Endothelial cell of umbilical vein (primary cell): ENCODE data around the gene CSNK1A1. TPM values are rescaled to one million over a fixed set of nuclear protein-coding genes. Genes with fewer than 3 reads are reported as not detected.

Experiments
- BruUV-seq: library from RNA; stranded (reverse); fragments of 400-500 nt; replicated peaks from 2 replicates; lab custom pipeline; 2021; lab: Mats Ljungman, UMichigan
- CTCF ChIA-PET: fragments of 300-600, 350-600 bp; sonication (Branson Sonifier 250); formaldehyde crosslinking; loops from one replicate; lab custom pipeline; 2021; ENCODE audit warnings: antibody characterized with exemption, inconsistent platforms; lab: Charles Lee
- POLR2A ChIA-PET: fragments of 300-600, 350-600 bp; sonication (Branson Sonifier 250); formaldehyde crosslinking; loops from one replicate; lab custom pipeline; 2021; ENCODE audit warnings: antibody characterized with exemption, inconsistent platforms; lab: Charles Lee
- DNase-seq: peaks from one replicate; pipeline ENCODE4 v3.0.0-alpha.2; 2011; ENCODE audit warnings: low read depth, low spot score
- FAIRE-seq: peaks from 2 replicates; lab custom pipeline; 2011; peaks lifted over from hg19 to GRCh38; lab: Jason Lieb, UNC
- H2AFZ ChIP-seq: 2 replicates; pipeline ENCODE4 v1.6.0; 2012; ENCODE audit warnings: low read depth, low read length, control low read depth, inconsistent platforms
- H3K27ac ChIP-seq: 2 replicates; pipeline ENCODE4 v1.5.1; 2011; ENCODE audit warnings: low read depth, mild to moderate bottlenecking, control low read depth, low read length, moderate library complexity; ENCODE audit not compliant: insufficient read depth
- H3K27me3 ChIP-seq, 2 experiments: 2 replicates each; pipeline versions ENCODE4 v1.6.0 to v1.6.1; 2011; ENCODE audit warnings: low read length in 2 of 2, mixed read lengths in 1 of 2; ENCODE audit not compliant: control insufficient read depth in 2 of 2, insufficient read depth in 2 of 2
- H3K36me3 ChIP-seq, 2 experiments: 2 replicates in 1 of 2; 3 replicates in 1 of 2; pipeline ENCODE4 v1.5.1; 2011; ENCODE audit warnings: low read length in 2 of 2, mild to moderate bottlenecking in 1 of 2, moderate library complexity in 1 of 2; ENCODE audit not compliant: control insufficient read depth in 2 of 2, insufficient read depth in 2 of 2; ENCODE audit errors: extremely low read depth in 1 of 2
- H3K4me1 ChIP-seq: 3 replicates; pipeline ENCODE4 v1.5.1; 2011; ENCODE audit warnings: mild to moderate bottlenecking, low read length; ENCODE audit not compliant: control insufficient read depth, insufficient read depth; ENCODE audit errors: extremely low read depth
- H3K4me2 ChIP-seq: 2 replicates; pipeline ENCODE4 v1.6.1; 2011; ENCODE audit warnings: low read length, control low read depth, mixed read lengths; ENCODE audit not compliant: insufficient read depth
- H3K4me3 ChIP-seq, 3 experiments: fragments of 200-600 bp in 1 of 3; sonication (generic), shearing (Covaris generic) in 1 of 3; replicated peaks in 1 of 3; 2 replicates each; pipeline ENCODE4 v1.5.1; 2011 to 2016; ENCODE audit warnings: control low read depth in 3 of 3, low read length in 3 of 3, mild to moderate bottlenecking in 2 of 3, inconsistent platforms in 1 of 3, low read depth in 1 of 3, moderate library complexity in 1 of 3; ENCODE audit not compliant: insufficient read depth in 1 of 3
- H3K79me2 ChIP-seq: 2 replicates; pipeline ENCODE4 v1.6.0; 2012; ENCODE audit warnings: low read length, inconsistent platforms; ENCODE audit not compliant: control insufficient read depth, insufficient read depth
- H3K9ac ChIP-seq: replicated peaks from 2 replicates; pipeline ENCODE3; 2011; ENCODE audit warnings: low read length, control low read depth; ENCODE audit not compliant: insufficient read depth; ENCODE audit errors: extremely low read depth
- H3K9me1 ChIP-seq: replicated peaks from 3 replicates; pipeline ENCODE4 v1.6.0; 2011; ENCODE audit warnings: mild to moderate bottlenecking, low read length; ENCODE audit not compliant: control insufficient read depth, insufficient read depth; ENCODE audit errors: extremely low read depth
- H3K9me3 ChIP-seq: replicated peaks from 2 replicates; pipeline ENCODE4 v1.5.1; 2012; ENCODE audit warnings: low read length, inconsistent platforms; ENCODE audit not compliant: control insufficient read depth, insufficient read depth
- H4K20me1 ChIP-seq: replicated peaks from 2 replicates; pipeline ENCODE3; 2011; ENCODE audit warnings: mild to moderate bottlenecking, low read length; ENCODE audit not compliant: control insufficient read depth, insufficient read depth; ENCODE audit errors: extremely low read depth
- EZH2 ChIP-seq: IDR thresholded peaks from 2 replicates; pipeline ENCODE4 v1.6.1; 2012; ENCODE audit warnings: borderline replicate concordance, low read depth, mild to moderate bottlenecking, moderate library complexity, low read length, inconsistent platforms; ENCODE audit not compliant: severe bottlenecking
- FOS ChIP-seq: IDR thresholded peaks from 2 replicates; pipeline ENCODE4 v1.6.1; 2011; ENCODE audit warnings: mild to moderate bottlenecking, low read length, moderate library complexity, borderline replicate concordance; ENCODE audit not compliant: insufficient read depth
- GATA2 ChIP-seq: IDR thresholded peaks from 2 replicates; pipeline ENCODE4 v1.7.0; 2011; ENCODE audit warnings: low read depth, mild to moderate bottlenecking, moderate library complexity, mixed read lengths, low read length; ENCODE audit not compliant: insufficient read length, insufficient read depth
- JUN ChIP-seq: IDR thresholded peaks from 2 replicates; pipeline ENCODE4 v1.6.1; 2011; ENCODE audit warnings: borderline replicate concordance, low read depth; ENCODE audit not compliant: insufficient read length, insufficient read depth
- MYC ChIP-seq: IDR thresholded peaks from one replicate; pipeline ENCODE4 v1.6.1; 2011; ENCODE audit warnings: mild to moderate bottlenecking, low read depth, low read length
- POLR2A ChIP-seq: IDR thresholded peaks from 2 replicates; pipeline ENCODE4 v1.6.1; 2012; ENCODE audit warnings: low read depth, mild to moderate bottlenecking, control low read depth, low read length
- POLR2AphosphoS5 ChIP-seq: IDR thresholded peaks from 2 replicates; pipeline ENCODE4 v1.6.1; 2012; ENCODE audit warnings: low read depth, mild to moderate bottlenecking, control low read depth, low read length, moderate library complexity; ENCODE audit not compliant: insufficient read depth
- dilution Hi-C: fragments of 300-500 bp; cut with MboI; formaldehyde crosslinking; loops from one replicate; pipeline ENCODE4 v1.15.0; 2019; ENCODE audit warnings: low sequenced_read_pairs; ENCODE audit not compliant: extremely low pct_ligation_motif_present
- intact Hi-C: fragments of 100-400 bp; cut with micrococcal nuclease; formaldehyde crosslinking; loops from one replicate; pipeline ENCODE4 v1.10.0; 2022
- polyA plus RNA-seq, 4 experiments: library from polyadenylated mRNA; depleted of rRNA in 3 of 4; stranded (reverse) in 3 of 4; unstranded in 1 of 4; fragments of >200 nt; gene quantifications; 2 replicates each; pipeline versions ENCODE4 v1.2.1 to v1.2.3, GENCODE V29; 2011 to 2012; ENCODE audit warnings: missing spikeins in 1 of 4
- total RNA-seq: library from RNA; stranded (reverse); gene quantifications from 2 replicates; pipeline ENCODE4 v1.2.3, GENCODE V29; 2021
- TF ChIP-seq, protein P1 (sequence below), 2 donors: IDR thresholded peaks; 1 replicate in 1 of 2; 2 replicates in 1 of 2; pipeline ENCODE4 v1.5.1; 2011; ENCODE audit warnings: low read length in 2 of 2, mild to moderate bottlenecking in 2 of 2, moderate library complexity in 2 of 2, control low read depth in 1 of 2, inconsistent platforms in 1 of 2, low read depth in 1 of 2; ENCODE audit not compliant: insufficient read depth in 1 of 2; ENCODE audit errors: extremely low read depth in 1 of 2

CSNK1A1 gene
- total and polyA plus RNA-seq, 2 donors (not counting 3 experiments of a cell fraction or from before 2014, with no cell fraction given), result 74.1 to 253 TPM

DNA sequence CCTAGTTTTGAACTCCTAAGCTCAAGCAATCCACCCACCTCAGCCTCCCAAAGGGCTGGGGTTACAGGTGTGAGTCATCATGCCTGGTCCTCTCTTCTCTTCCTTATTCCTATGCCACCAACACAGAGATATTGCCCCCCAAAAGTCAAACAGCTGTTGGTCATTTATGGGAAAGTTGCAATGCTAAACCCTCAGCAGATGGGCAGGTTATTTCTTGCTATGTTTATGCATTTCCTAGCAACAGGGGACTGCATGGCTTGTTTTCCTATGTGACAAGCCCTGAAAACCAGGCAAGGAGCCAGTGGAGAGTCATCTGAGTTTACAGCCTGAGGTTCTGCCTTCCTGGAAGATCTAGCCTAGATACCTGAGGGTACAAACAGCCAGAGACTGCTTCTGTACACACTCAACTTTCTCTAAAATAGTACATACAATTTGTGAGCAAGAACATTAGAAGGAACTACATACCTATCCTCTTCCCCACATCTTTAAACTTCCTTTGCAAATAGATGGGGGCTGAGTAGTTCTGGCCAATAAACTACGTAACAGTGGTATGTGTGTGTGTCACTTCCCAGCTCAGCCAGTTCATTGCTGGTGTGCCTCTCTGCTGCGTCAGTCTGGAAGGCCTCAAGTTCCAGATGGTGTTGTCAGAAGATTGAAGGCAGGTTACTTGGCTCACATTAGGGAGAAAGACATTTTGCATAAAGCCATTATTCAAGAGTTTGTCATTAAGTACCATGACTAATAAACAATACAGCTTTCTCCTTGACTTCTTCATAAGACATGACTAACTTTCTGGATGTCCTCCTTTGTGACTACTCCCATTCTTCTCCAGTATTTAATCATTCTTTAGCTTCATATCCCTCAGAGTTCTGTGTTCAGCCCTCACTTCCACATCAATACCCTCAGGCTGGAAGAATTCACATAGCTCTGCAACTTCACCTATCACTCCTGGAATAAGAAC is 65.3 kb downstream of the CSNK1A1 start:
- DNase-seq, result peak; percentile 98
- POLR2A ChIA-PET, result interaction anchor here (0.8 to 1.4 kb wide), 4 partner anchors 10 to 66 kb away, joined by 3 to 5 read pairs (median 3); no protein-coding TSS in a partner anchor
- no peak overlapping the region for H3K4me3 ChIP-seq
- TSS peak; percentile 90 for BruUV-seq
- H3K4me1 ChIP-seq, result peaks cover 22% of the 10 kb centered on the region
- H4K20me1 ChIP-seq, result no peaks in the 10 kb centered on the region
- intact Hi-C loops, result loop anchor here (1.0 to 2.0 kb wide), 4 partner anchors 34 to 75 kb away; partner anchors contain the start of gene CSNK1A1
- peak overlapping the region; percentile 75 for H3K27ac ChIP-seq
- CTCF ChIA-PET, result interaction anchor here (0.7 to 3.2 kb wide), 15 partner anchors 14 to 96 kb away, joined by 3 to 17 read pairs (median 5); partner anchors contain the start of gene ARHGEF37
- dilution Hi-C loops, result no loop called here
- H3K9me1 ChIP-seq, result no peaks in the 10 kb centered on the region
- no peaks in the 10 kb centered on the region for H3K79me2 ChIP-seq
- TF ChIP-seq JUN (peak; percentile 70), POLR2AphosphoS5 (peak; percentile 70), FOS (peak; percentile 71), MYC (no peak), GATA2 (peak; percentile 62), EZH2 (no peak), POLR2A (peak; percentile 1)
- TF ChIP-seq, protein P1, sequence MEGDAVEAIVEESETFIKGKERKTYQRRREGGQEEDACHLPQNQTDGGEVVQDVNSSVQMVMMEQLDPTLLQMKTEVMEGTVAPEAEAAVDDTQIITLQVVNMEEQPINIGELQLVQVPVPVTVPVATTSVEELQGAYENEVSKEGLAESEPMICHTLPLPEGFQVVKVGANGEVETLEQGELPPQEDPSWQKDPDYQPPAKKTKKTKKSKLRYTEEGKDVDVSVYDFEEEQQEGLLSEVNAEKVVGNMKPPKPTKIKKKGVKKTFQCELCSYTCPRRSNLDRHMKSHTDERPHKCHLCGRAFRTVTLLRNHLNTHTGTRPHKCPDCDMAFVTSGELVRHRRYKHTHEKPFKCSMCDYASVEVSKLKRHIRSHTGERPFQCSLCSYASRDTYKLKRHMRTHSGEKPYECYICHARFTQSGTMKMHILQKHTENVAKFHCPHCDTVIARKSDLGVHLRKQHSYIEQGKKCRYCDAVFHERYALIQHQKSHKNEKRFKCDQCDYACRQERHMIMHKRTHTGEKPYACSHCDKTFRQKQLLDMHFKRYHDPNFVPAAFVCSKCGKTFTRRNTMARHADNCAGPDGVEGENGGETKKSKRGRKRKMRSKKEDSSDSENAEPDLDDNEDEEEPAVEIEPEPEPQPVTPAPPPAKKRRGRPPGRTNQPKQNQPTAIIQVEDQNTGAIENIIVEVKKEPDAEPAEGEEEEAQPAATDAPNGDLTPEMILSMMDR (IDR thresholded peaks at IDR 0.05; ENCODE audit: extremely low read depth in 1 of 2, insufficient read depth in 1 of 2, low read depth in 1 of 2, low read length in 2 of 2), result no peak
- H3K36me3 ChIP-seq, result no peaks in the 10 kb centered on the region
- peak overlapping the region; percentile 4 for H3K4me2 ChIP-seq
- H3K27me3 ChIP-seq, result no peaks in the 10 kb centered on the region
- H2AFZ ChIP-seq, result no peak overlapping the region
- peak overlapping the region; percentile 53 for H3K9ac ChIP-seq
- no peaks in the 10 kb centered on the region for H3K9me3 ChIP-seq
- FAIRE-seq, result peak; percentile 87
